K562 (cell line): ENCODE results near the gene CRYBG3. TPM values are rescaled to one million over a fixed set of nuclear protein-coding genes. Genes with fewer than 3 reads are reported as not detected.
A peak's percentile ranks its signal among the peaks of the same experiment; 100 is the strongest.

ENCODE experiments used
- BDP1 ChIP-seq: IDR thresholded peaks from 3 replicates; pipeline ENCODE4 v1.6.1; 2011; ENCODE audit not compliant: insufficient read length, insufficient read depth
- CHD2 ChIP-seq: IDR thresholded peaks from 2 replicates; pipeline ENCODE4 v1.6.1; 2011; ENCODE audit warnings: low read depth, low read length
- GABPB2 ChIP-seq: fragments of 250-450 bp; sonication (Bioruptor Pico); conservative IDR thresholded peaks from 2 replicates; pipeline ENCODE4 v1.5.1; 2021; ENCODE audit warnings: mild to moderate bottlenecking
- HOMEZ ChIP-seq: fragments of 250-450 bp; sonication (Bioruptor Pico); IDR thresholded peaks from 2 replicates; pipeline ENCODE4 v1.4.0; 2020; ENCODE audit warnings: mild to moderate bottlenecking, moderate library complexity
- KLF1 ChIP-seq: fragments of 450-650 bp; IDR thresholded peaks from 2 replicates; pipeline ENCODE4 v1.6.1; 2016; ENCODE audit warnings: missing genetic modification characterization, missing compliant biosample characterization
- KLF10 ChIP-seq: fragments of 250-450 bp; sonication (Bioruptor Pico); IDR thresholded peaks from 2 replicates; pipeline ENCODE4 v1.6.1; 2021; ENCODE audit warnings: matching md5 sums
- KLF6 ChIP-seq: fragments of 250-450 bp; sonication (Bioruptor Pico); IDR thresholded peaks from 2 replicates; pipeline ENCODE4 v1.4.0; 2020; ENCODE audit warnings: mild to moderate bottlenecking, moderate library complexity, borderline replicate concordance
- L3MBTL2 ChIP-seq: fragments of 450-650 bp; IDR thresholded peaks from 2 replicates; pipeline ENCODE4 v1.6.1; 2016; ENCODE audit warnings: mild to moderate bottlenecking, moderate library complexity
- LCOR ChIP-seq: sonication (generic); formaldehyde crosslinking; IDR thresholded peaks from 2 replicates; pipeline ENCODE4 v1.8.0; 2022; ENCODE audit warnings: mild to moderate bottlenecking, missing genetic modification reagents
- ZFX ChIP-seq: sonication (generic); formaldehyde crosslinking; IDR thresholded peaks from 2 replicates; pipeline ENCODE4 v1.8.0; 2022; ENCODE audit warnings: mild to moderate bottlenecking, missing genetic modification reagents, moderate library complexity
- ZNF639 ChIP-seq, 2 experiments: fragments of 200-800 bp in 1 of 2; sonication (Bioruptor generic) in 1 of 2; sonication (generic) in 1 of 2; formaldehyde crosslinking in 1 of 2; IDR thresholded peaks in 1 of 2; conservative IDR thresholded peaks in 1 of 2; 2 replicates each; pipeline versions ENCODE4 v1.5.0 to v1.6.1; 2016 to 2020; ENCODE audit warnings: missing compliant biosample characterization in 1 of 2, missing genetic modification characterization in 1 of 2, missing genetic modification reagents in 1 of 2
- ZNF79 ChIP-seq: fragments of 250-450 bp; sonication (Bioruptor Pico); IDR thresholded peaks from 2 replicates; pipeline ENCODE4 v1.4.0; 2020; ENCODE audit warnings: low read depth, mild to moderate bottlenecking, moderate library complexity
- polyA plus RNA-seq, 8 experiments: library from polyadenylated mRNA; depleted of rRNA in 4 of 8; stranded (reverse) in 5 of 8; unstranded in 3 of 8; fragments of >200 nt; fragmentation: Nextera tagmentation in 2 of 8; fragmentation: Illumina TruSeq in 1 of 8; extraction: Ambion mirVana in 2 of 8; extraction: Trizol in 1 of 8; gene quantifications; 2 replicates each; pipeline versions ENCODE4 v1.2.1 to v1.2.3, GENCODE V29; 2011 to 2014; ENCODE audit warnings: inconsistent platforms in 1 of 8, missing spikeins in 1 of 8
- total RNA-seq, 7 experiments: library from RNA; depleted of rRNA in 6 of 7; stranded (reverse); fragments of >200 nt in 6 of 7; fragmentation: Illumina TruSeq in 2 of 7; extraction: Trizol in 2 of 7; gene quantifications; 2 replicates each; pipeline versions ENCODE4 v1.2.1 to v1.2.3, GENCODE V29; 2011 to 2021; ENCODE audit warnings: low replicate concordance in 1 of 7
- TF ChIP-seq, protein P1 (sequence below), 2 experiments: IDR thresholded peaks; 2 replicates each; pipeline ENCODE4 v1.6.1; 2012; ENCODE audit warnings: improper control_type of control experiment in 2 of 2, low read depth in 2 of 2, low read length in 2 of 2, borderline replicate concordance in 1 of 2
- TF ChIP-seq, protein P2 (sequence below): fragments of 450-650 bp; IDR thresholded peaks from 2 replicates; pipeline ENCODE4 v1.6.1; 2016; ENCODE audit warnings: low read depth, mild to moderate bottlenecking, moderate library complexity

The CRYBG3 gene
- total and polyA plus RNA-seq, 9 of the 15 experiments (the other 6 are each of a cell fraction or from before 2014, with no cell fraction given) = 0.08 to 0.72 (median 0.18) TPM

GRCh38 chr3:97971679-97972567, 150.1 kb downstream of the CRYBG3 start, which contains the start of gene RIOX2 (continued):
- TF ChIP-seq, protein P1, sequence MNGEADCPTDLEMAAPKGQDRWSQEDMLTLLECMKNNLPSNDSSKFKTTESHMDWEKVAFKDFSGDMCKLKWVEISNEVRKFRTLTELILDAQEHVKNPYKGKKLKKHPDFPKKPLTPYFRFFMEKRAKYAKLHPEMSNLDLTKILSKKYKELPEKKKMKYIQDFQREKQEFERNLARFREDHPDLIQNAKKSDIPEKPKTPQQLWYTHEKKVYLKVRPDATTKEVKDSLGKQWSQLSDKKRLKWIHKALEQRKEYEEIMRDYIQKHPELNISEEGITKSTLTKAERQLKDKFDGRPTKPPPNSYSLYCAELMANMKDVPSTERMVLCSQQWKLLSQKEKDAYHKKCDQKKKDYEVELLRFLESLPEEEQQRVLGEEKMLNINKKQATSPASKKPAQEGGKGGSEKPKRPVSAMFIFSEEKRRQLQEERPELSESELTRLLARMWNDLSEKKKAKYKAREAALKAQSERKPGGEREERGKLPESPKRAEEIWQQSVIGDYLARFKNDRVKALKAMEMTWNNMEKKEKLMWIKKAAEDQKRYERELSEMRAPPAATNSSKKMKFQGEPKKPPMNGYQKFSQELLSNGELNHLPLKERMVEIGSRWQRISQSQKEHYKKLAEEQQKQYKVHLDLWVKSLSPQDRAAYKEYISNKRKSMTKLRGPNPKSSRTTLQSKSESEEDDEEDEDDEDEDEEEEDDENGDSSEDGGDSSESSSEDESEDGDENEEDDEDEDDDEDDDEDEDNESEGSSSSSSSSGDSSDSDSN (IDR thresholded peaks at IDR 0.05; ENCODE audit: borderline replicate concordance in 1 of 2, low read depth in 2 of 2, low read length in 2 of 2) = no peak
- TF ChIP-seq GABPB2 = no peak
- peak; percentile 85 for TF ChIP-seq ZFX
- no peak for TF ChIP-seq LCOR (CRISPR knock-in tag)
- no peak for TF ChIP-seq CHD2
- no peak for TF ChIP-seq KLF10 (CRISPR knock-in tag)
- no peak for TF ChIP-seq ZNF79 (CRISPR knock-in tag)
- no peak for TF ChIP-seq KLF1 (tag)
- no peak for TF ChIP-seq KLF6 (CRISPR knock-in tag)
- TF ChIP-seq, protein P2, sequence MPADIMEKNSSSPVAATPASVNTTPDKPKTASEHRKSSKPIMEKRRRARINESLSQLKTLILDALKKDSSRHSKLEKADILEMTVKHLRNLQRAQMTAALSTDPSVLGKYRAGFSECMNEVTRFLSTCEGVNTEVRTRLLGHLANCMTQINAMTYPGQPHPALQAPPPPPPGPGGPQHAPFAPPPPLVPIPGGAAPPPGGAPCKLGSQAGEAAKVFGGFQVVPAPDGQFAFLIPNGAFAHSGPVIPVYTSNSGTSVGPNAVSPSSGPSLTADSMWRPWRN = no peak
- peak; percentile 87 for TF ChIP-seq L3MBTL2
- no peak for TF ChIP-seq BDP1
- TF ChIP-seq ZNF639 (CRISPR knock-in tag; conservative IDR thresholded peaks at IDR 0.05 in 1 of 2, IDR thresholded peaks at IDR 0.05 in 1 of 2) = no peak
- TF ChIP-seq HOMEZ (CRISPR knock-in tag) = no peak
